ENCODE results near the gene PTPRN.

The PTPRN gene

GRCh38 chr2:219279151-219279915 is 29.9 kb downstream of the PTPRN start, which contains the start of gene DNAJB2:
TSS of gene DNAJB2 (plus strand) at chr2:219279366. CDS start at chr2:219279834, 468 bp downstream.
- peak; percentile 61 for TF ChIP-seq EGR1 (IDR thresholded peaks at IDR 0.05)
- TF ChIP-seq YY1 (IDR thresholded peaks at IDR 0.05; ENCODE audit: low read depth): peak; percentile 61
- TF ChIP-seq RAD21 (IDR thresholded peaks at IDR 0.05; ENCODE audit: low read depth): 0 out of 2 replicates have a peak, but pooled peaks have one; percentile 24
- TF ChIP-seq, protein P1, sequence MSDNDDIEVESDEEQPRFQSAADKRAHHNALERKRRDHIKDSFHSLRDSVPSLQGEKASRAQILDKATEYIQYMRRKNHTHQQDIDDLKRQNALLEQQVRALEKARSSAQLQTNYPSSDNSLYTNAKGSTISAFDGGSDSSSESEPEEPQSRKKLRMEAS (IDR thresholded peaks at IDR 0.05): peak; percentile 74; the same call in 1 of the 2 replicates
- TF ChIP-seq FOXM1 (IDR thresholded peaks at IDR 0.05; ENCODE audit: borderline replicate concordance, low read depth): no peak
- TF ChIP-seq ZBTB7A (IDR thresholded peaks at IDR 0.05; ENCODE audit: low read depth): no peak; the same call in 1 of the 2 replicates
- TF ChIP-seq, protein P2, sequence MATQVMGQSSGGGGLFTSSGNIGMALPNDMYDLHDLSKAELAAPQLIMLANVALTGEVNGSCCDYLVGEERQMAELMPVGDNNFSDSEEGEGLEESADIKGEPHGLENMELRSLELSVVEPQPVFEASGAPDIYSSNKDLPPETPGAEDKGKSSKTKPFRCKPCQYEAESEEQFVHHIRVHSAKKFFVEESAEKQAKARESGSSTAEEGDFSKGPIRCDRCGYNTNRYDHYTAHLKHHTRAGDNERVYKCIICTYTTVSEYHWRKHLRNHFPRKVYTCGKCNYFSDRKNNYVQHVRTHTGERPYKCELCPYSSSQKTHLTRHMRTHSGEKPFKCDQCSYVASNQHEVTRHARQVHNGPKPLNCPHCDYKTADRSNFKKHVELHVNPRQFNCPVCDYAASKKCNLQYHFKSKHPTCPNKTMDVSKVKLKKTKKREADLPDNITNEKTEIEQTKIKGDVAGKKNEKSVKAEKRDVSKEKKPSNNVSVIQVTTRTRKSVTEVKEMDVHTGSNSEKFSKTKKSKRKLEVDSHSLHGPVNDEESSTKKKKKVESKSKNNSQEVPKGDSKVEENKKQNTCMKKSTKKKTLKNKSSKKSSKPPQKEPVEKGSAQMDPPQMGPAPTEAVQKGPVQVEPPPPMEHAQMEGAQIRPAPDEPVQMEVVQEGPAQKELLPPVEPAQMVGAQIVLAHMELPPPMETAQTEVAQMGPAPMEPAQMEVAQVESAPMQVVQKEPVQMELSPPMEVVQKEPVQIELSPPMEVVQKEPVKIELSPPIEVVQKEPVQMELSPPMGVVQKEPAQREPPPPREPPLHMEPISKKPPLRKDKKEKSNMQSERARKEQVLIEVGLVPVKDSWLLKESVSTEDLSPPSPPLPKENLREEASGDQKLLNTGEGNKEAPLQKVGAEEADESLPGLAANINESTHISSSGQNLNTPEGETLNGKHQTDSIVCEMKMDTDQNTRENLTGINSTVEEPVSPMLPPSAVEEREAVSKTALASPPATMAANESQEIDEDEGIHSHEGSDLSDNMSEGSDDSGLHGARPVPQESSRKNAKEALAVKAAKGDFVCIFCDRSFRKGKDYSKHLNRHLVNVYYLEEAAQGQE (IDR thresholded peaks at IDR 0.05; ENCODE audit: low read depth): no peak
- TF ChIP-seq EP300 (IDR thresholded peaks at IDR 0.05; ENCODE audit: borderline replicate concordance): peak; percentile 76
- TF ChIP-seq NFIC (IDR thresholded peaks at IDR 0.05): peak; percentile 72
- peak; percentile 15; the same call in 1 of the 2 replicates for TF ChIP-seq CEBPB (IDR thresholded peaks at IDR 0.05)
- peak; percentile 71 for TF ChIP-seq TEAD4 (IDR thresholded peaks at IDR 0.05)
- peak; percentile 92 for TF ChIP-seq TCF12 (IDR thresholded peaks at IDR 0.05; ENCODE audit: low read depth)
- TF ChIP-seq TAF1 (IDR thresholded peaks at IDR 0.05; ENCODE audit: low read depth): no peak
- TF ChIP-seq CREB1 (IDR thresholded peaks at IDR 0.05; ENCODE audit: low read depth): peak; percentile 80
- no peak for TF ChIP-seq USF1 (IDR thresholded peaks at IDR 0.05)

GRCh38 chr2:219278655-219279150 is 30.5 kb downstream of the PTPRN start:
- TF ChIP-seq TCF12 (IDR thresholded peaks at IDR 0.05; ENCODE audit: low read depth): no peak
- TF ChIP-seq EP300 (IDR thresholded peaks at IDR 0.05; ENCODE audit: borderline replicate concordance): no peak
- TF ChIP-seq TEAD4 (IDR thresholded peaks at IDR 0.05): no peak
- no peak for TF ChIP-seq FOXM1 (IDR thresholded peaks at IDR 0.05; ENCODE audit: borderline replicate concordance, low read depth)
- TF ChIP-seq ZBTB7A (IDR thresholded peaks at IDR 0.05; ENCODE audit: low read depth): no peak
- TF ChIP-seq RAD21 (IDR thresholded peaks at IDR 0.05; ENCODE audit: low read depth): no peak
- TF ChIP-seq, protein P2 (IDR thresholded peaks at IDR 0.05; ENCODE audit: low read depth): no peak
- no peak for TF ChIP-seq NFIC (IDR thresholded peaks at IDR 0.05)
- TF ChIP-seq TAF1 (IDR thresholded peaks at IDR 0.05; ENCODE audit: low read depth): no peak
- TF ChIP-seq EGR1 (IDR thresholded peaks at IDR 0.05): no peak
- no peak for TF ChIP-seq YY1 (IDR thresholded peaks at IDR 0.05; ENCODE audit: low read depth)
- TF ChIP-seq USF1 (IDR thresholded peaks at IDR 0.05): no peak
- no peak for TF ChIP-seq CEBPB (IDR thresholded peaks at IDR 0.05)
- TF ChIP-seq, protein P1 (IDR thresholded peaks at IDR 0.05): no peak

DNA sequence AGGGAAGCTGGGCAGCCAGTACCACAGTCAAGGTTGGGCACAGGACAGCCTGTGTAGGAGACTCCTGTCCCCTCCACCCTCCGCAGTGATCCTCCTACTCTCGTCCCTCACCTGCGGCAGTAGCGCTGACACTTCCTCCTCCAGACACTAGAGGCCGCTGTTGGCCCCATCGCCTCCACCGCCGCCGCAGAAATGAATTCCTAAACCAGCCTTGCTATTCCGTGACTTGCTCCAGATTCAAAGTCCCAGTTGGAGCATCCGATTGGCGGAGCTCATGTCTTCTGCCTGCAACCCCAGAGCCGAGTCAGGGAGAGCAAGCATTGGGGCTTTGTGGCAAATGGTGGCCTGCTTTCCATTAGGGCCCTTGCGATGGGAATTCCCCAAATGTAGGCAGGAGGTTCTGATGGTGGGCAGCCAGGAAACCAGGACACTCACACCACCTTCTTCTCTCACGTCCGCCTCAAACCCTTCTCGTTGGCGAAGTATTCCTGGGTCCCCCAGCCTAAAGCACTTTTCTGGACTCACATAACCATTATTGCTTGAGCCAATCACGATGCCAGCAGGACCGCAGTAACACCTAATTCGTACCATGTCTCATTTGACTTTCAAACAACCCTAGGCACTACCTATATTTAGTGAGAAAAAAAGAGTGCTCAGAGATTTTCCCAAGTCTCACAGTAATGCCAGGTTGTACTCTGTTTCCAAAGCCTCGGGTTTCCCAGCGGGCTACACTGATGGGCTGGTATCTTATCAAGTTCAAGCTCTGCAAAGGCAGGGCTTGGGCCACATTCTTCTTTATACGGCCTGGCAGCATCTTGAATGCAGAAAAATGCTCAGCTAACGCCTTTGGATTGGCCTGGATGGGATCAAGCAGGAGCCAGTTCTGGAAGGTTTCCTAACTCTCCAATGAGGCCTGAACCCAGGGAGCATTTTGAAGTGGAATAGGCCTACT is 31.2 kb downstream of the PTPRN start:
- TF ChIP-seq NFIC (IDR thresholded peaks at IDR 0.05) (no peak), TAF1 (IDR thresholded peaks at IDR 0.05; ENCODE audit: low read depth) (no peak), EGR1 (IDR thresholded peaks at IDR 0.05) (no peak), FOXM1 (IDR thresholded peaks at IDR 0.05; ENCODE audit: borderline replicate concordance, low read depth) (no peak), CREB1 (IDR thresholded peaks at IDR 0.05; ENCODE audit: low read depth) (no peak), CEBPB (IDR thresholded peaks at IDR 0.05) (no peak), TEAD4 (IDR thresholded peaks at IDR 0.05) (no peak), EP300 (IDR thresholded peaks at IDR 0.05; ENCODE audit: borderline replicate concordance) (0 out of 2 replicates have a peak, but pooled peaks have one; percentile 20), USF1 (IDR thresholded peaks at IDR 0.05) (no peak), YY1 (IDR thresholded peaks at IDR 0.05; ENCODE audit: low read depth) (no peak), TCF12 (IDR thresholded peaks at IDR 0.05; ENCODE audit: low read depth) (no peak), RAD21 (IDR thresholded peaks at IDR 0.05; ENCODE audit: low read depth) (peak; percentile 82), ZBTB7A (IDR thresholded peaks at IDR 0.05; ENCODE audit: low read depth) (no peak)
- TF ChIP-seq, protein P1 (IDR thresholded peaks at IDR 0.05): no peak
- TF ChIP-seq, protein P2 (IDR thresholded peaks at IDR 0.05; ENCODE audit: low read depth): no peak
